Measurements from ENCODE around the gene MASP2.

MASP2 gene

DNA sequence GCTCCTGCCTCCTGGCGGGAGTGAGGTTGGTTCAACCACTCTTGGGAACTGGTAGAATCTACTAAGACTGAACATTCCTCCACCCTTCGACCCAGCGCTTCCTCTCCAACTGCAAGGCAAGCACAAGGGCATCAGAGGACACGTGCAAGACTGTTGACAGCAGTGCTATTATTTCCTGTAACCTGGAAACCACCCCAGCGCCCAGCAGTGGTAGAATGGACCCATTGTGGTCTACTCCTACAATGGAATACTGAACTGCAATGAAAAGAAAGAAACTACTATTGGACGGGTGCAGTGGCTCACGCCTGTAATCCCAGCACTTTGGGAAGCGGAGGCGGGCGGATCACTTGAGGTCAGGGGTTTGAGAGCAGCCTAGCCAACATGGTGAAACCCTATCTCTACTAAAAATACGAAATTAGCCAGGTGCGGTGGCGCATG is 67.5 kb downstream of the MASP2 start:
- no peak for DNase-seq (ENCODE audit: insufficient read length, low spot score)
- FAIRE-seq, result peak; percentile 79
- TF ChIP-seq POLR2AphosphoS5 (IDR thresholded peaks at IDR 0.05; ENCODE audit: low read depth, low read length) (no peak), SPI1 (IDR thresholded peaks at IDR 0.05; ENCODE audit: low read depth, low read length) (no peak), TAF1 (IDR thresholded peaks at IDR 0.05; ENCODE audit: low read depth, low read length) (no peak), POLR2A (IDR thresholded peaks at IDR 0.05; ENCODE audit: low read depth, low read length) (no peak), PAX5 (IDR thresholded peaks at IDR 0.05; ENCODE audit: insufficient read depth, low read length, severe bottlenecking) (no peak), POU2F2 (IDR thresholded peaks at IDR 0.05; ENCODE audit: low read depth, low read length) (no peak)

DNA sequence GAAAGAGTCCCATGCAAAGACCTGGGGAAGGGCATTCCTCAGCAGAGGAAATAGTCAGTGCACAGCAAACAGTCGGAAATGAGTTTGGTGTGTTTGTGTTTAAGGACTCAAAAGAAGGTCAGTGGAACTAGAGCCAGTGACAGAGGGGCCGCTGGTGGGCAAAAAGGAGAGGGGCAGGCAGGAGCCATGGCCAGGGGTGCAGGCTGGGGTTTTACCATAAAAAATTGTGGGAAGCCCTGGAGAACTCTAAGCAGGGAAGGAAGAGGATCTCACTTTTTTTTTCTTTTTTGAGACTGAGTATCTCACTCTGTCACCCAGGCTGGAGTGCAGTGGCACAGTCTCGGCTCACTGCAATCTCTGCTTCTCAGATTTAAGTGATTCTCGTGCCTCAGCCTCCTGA is 68.3 kb downstream of the MASP2 start:
- FAIRE-seq, result no peak
- TF ChIP-seq POU2F2 (IDR thresholded peaks at IDR 0.05; ENCODE audit: low read depth, low read length), result no peak
- TF ChIP-seq POLR2AphosphoS5 (IDR thresholded peaks at IDR 0.05; ENCODE audit: low read depth, low read length), result no peak
- TF ChIP-seq POLR2A (IDR thresholded peaks at IDR 0.05; ENCODE audit: low read depth, low read length), result no peak
- no peak for TF ChIP-seq SPI1 (IDR thresholded peaks at IDR 0.05; ENCODE audit: low read depth, low read length)
- no peak for TF ChIP-seq PAX5 (IDR thresholded peaks at IDR 0.05; ENCODE audit: insufficient read depth, low read length, severe bottlenecking)
- TF ChIP-seq TAF1 (IDR thresholded peaks at IDR 0.05; ENCODE audit: low read depth, low read length), result no peak
- no peak for DNase-seq (ENCODE audit: insufficient read length, low spot score)

All from GM12891 (cell line).